CD4-positive, CD25-positive, alpha-beta regulatory T cell (primary cell): ENCODE data around the gene CFAP54. TPM values are rescaled to one million over a fixed set of nuclear protein-coding genes. Genes with fewer than 3 reads are reported as not detected.

Experiments used
- ATAC-seq, 2 donors: fragments of 150-1000 bp; cut with Tn5 transposase; one replicate each; pipeline ENCODE4 v1.10.0; 2021; ENCODE audit warnings: low read depth in 2 of 2, moderate number of reproducible peaks in 2 of 2, moderate library complexity in 1 of 2
- DNase-seq, 3 donors: peaks; one replicate each; pipeline versions ENCODE4 v3.0.0 to v3.0.0-alpha.2; 2012 to 2022; ENCODE audit warnings: mixed read lengths in 1 of 3
- H3K27ac ChIP-seq: one replicate; pipeline ENCODE4 v1.7.0; 2013; ENCODE audit warnings: mild to moderate bottlenecking, low read length; ENCODE audit not compliant: insufficient read depth, poor library complexity, severe bottlenecking
- H3K27me3 ChIP-seq: one replicate; pipeline ENCODE4 v1.7.0; 2013; ENCODE audit warnings: low read length; ENCODE audit not compliant: control insufficient read depth, insufficient read depth
- H3K36me3 ChIP-seq: one replicate; pipeline ENCODE4 v1.7.0; 2013; ENCODE audit warnings: mild to moderate bottlenecking, low read length, moderate library complexity; ENCODE audit not compliant: control insufficient read depth, insufficient read depth
- H3K4me1 ChIP-seq: 2 replicates; pipeline ENCODE4 v1.7.0; 2013; ENCODE audit warnings: mild to moderate bottlenecking, low read length; ENCODE audit not compliant: insufficient read depth, control insufficient read depth, poor library complexity, severe bottlenecking
- H3K4me3 ChIP-seq: one replicate; pipeline ENCODE4 v1.7.0; 2013; ENCODE audit warnings: low read depth, mild to moderate bottlenecking, low read length, moderate library complexity
- H3K9me3 ChIP-seq, 2 experiments: 1 replicate in 1 of 2; 2 replicates in 1 of 2; pipeline ENCODE4 v1.7.0; 2013; ENCODE audit warnings: low read length in 2 of 2, mild to moderate bottlenecking in 1 of 2, moderate library complexity in 1 of 2; ENCODE audit not compliant: control insufficient read depth in 2 of 2
- H3K27ac Mint-ChIP-seq, 3 donors: one replicate each; pipeline ENCODE4 v1.8.0; 2020 to 2022; ENCODE audit warnings: mild to moderate bottlenecking in 3 of 3, mixed read lengths in 3 of 3, moderate library complexity in 2 of 3
- H3K27me3 Mint-ChIP-seq: one replicate; pipeline ENCODE4 v1.8.0; 2022; ENCODE audit warnings: mild to moderate bottlenecking, mixed read lengths
- H3K36me3 Mint-ChIP-seq: one replicate; pipeline ENCODE4 v1.8.0; 2020; ENCODE audit warnings: mixed read lengths
- H3K4me1 Mint-ChIP-seq, 4 donors: one replicate each; pipeline ENCODE4 v1.8.0; 2020 to 2022; ENCODE audit warnings: mixed read lengths in 4 of 4, mild to moderate bottlenecking in 1 of 4
- H3K4me3 Mint-ChIP-seq, 4 donors: one replicate each; pipeline ENCODE4 v1.8.0; 2020 to 2022; ENCODE audit warnings: mild to moderate bottlenecking in 4 of 4, mixed read lengths in 4 of 4, moderate library complexity in 3 of 4
- H3K9me3 Mint-ChIP-seq, 7 donors: one replicate each; pipeline ENCODE4 v1.8.0; 2020 to 2022; ENCODE audit warnings: mixed read lengths in 7 of 7, mild to moderate bottlenecking in 3 of 7, moderate library complexity in 2 of 7
- polyA plus RNA-seq, 4 donors: library from polyadenylated mRNA; unstranded; fragments of 300-500 nt; fragmentation: Illumina TruSeq; gene quantifications; one replicate each; pipeline ENCODE4 v1.2.3, GENCODE V29; 2021
- total RNA-seq: library from RNA; stranded (reverse); gene quantifications from one replicate; pipeline ENCODE4 v1.2.3, GENCODE V29; 2022

CFAP54 gene
- total and polyA plus RNA-seq, 5 donors from 2014 or later: 0.07 to 0.32 (median 0.27) TPM; not detected in 2

GRCh38 chr12:96812153-96812552 lies 322.8 kb downstream of the CFAP54 start:
- ATAC-seq (no peak), DNase-seq (no peak)
- H3K4me3 Mint-ChIP-seq: no peak overlapping the region
- Histone ChIP-seq H3K4me3 (no peak overlapping the region), H3K4me1 (no peaks in the 10 kb centered on the region), H3K27ac (no peak overlapping the region), H3K27me3 (no peaks in the 10 kb centered on the region), H3K9me3 (no peaks in the 10 kb centered on the region), H3K36me3 (no peaks in the 10 kb centered on the region)
- H3K9me3 Mint-ChIP-seq: peaks cover 0 to 9% (median 3%) of the 10 kb centered on the region in 7 donors
- no peaks in the 10 kb centered on the region for H3K4me1 Mint-ChIP-seq
- no peaks in the 10 kb centered on the region for H3K36me3 Mint-ChIP-seq
- H3K27me3 Mint-ChIP-seq: no peaks in the 10 kb centered on the region
- no peak overlapping the region for H3K27ac Mint-ChIP-seq

GRCh38 chr12:96814200-96814599 lies 324.8 kb downstream of the CFAP54 start:
- H3K27me3 ChIP-seq: no peaks in the 10 kb centered on the region
- DNase-seq (no peak), ATAC-seq (no peak)
- H3K4me1 Mint-ChIP-seq: no peaks in the 10 kb centered on the region
- H3K27ac ChIP-seq: no peak overlapping the region
- H3K9me3 ChIP-seq: no peaks in the 10 kb centered on the region
- H3K4me3 Mint-ChIP-seq: no peak overlapping the region
- H3K9me3 Mint-ChIP-seq: peaks cover 0 to 9% (median 0%) of the 10 kb centered on the region in 7 donors
- H3K27me3 Mint-ChIP-seq: no peaks in the 10 kb centered on the region
- H3K4me1 ChIP-seq: no peaks in the 10 kb centered on the region
- no peaks in the 10 kb centered on the region for H3K36me3 Mint-ChIP-seq
- no peak overlapping the region for H3K4me3 ChIP-seq
- H3K27ac Mint-ChIP-seq: no peak overlapping the region
- H3K36me3 ChIP-seq: no peaks in the 10 kb centered on the region

- Mint-ChIP-seq H3K4me3 (no peak overlapping the region), H3K9me3 (peaks cover 0 to 2% (median 0%) of the 10 kb centered on the region in 7 donors), H3K4me1 (no peaks in the 10 kb centered on the region), H3K27ac (no peak overlapping the region), H3K27me3 (peaks cover 4% of the 10 kb centered on the region), H3K36me3 (no peaks in the 10 kb centered on the region)
- no peak for ATAC-seq
- DNase-seq: no peak
- H3K9me3 ChIP-seq: no peaks in the 10 kb centered on the region
- H3K4me3 ChIP-seq: no peak overlapping the region
- H3K27me3 ChIP-seq: no peaks in the 10 kb centered on the region
- no peaks in the 10 kb centered on the region for H3K4me1 ChIP-seq
- H3K36me3 ChIP-seq: no peaks in the 10 kb centered on the region
- H3K27ac ChIP-seq: no peak overlapping the region
Measured at GRCh38 chr12:96821592-96821991, 332.2 kb downstream of the CFAP54 start.

- Histone ChIP-seq H3K4me1 (no peaks in the 10 kb centered on the region), H3K27me3 (no peaks in the 10 kb centered on the region), H3K27ac (no peak overlapping the region), H3K4me3 (no peak overlapping the region), H3K36me3 (no peaks in the 10 kb centered on the region), H3K9me3 (no peaks in the 10 kb centered on the region)
- Mint-ChIP-seq H3K27me3 (peaks cover 4% of the 10 kb centered on the region), H3K9me3 (peaks cover 0 to 2% (median 0%) of the 10 kb centered on the region in 7 donors), H3K36me3 (no peaks in the 10 kb centered on the region), H3K27ac (no peak overlapping the region), H3K4me3 (no peak overlapping the region), H3K4me1 (no peaks in the 10 kb centered on the region)
- ATAC-seq (no peak), DNase-seq (no peak)
Measured at GRCh38 chr12:96822641-96823040, 333.3 kb downstream of the CFAP54 start.

GRCh38 chr12:96824074-96824837 lies 334.9 kb downstream of the CFAP54 start:
- Histone ChIP-seq H3K9me3 (no peaks in the 10 kb centered on the region), H3K4me1 (no peaks in the 10 kb centered on the region), H3K4me3 (no peak overlapping the region), H3K27me3 (no peaks in the 10 kb centered on the region), H3K36me3 (no peaks in the 10 kb centered on the region), H3K27ac (no peak overlapping the region)
- Mint-ChIP-seq H3K9me3 (peaks cover 0 to 2% (median 0%) of the 10 kb centered on the region in 7 donors), H3K36me3 (no peaks in the 10 kb centered on the region), H3K27ac (no peak overlapping the region), H3K4me3 (no peak overlapping the region), H3K4me1 (peaks cover 0 to 2% (median 0%) of the 10 kb centered on the region in 4 donors), H3K27me3 (peaks cover 4% of the 10 kb centered on the region)
- ATAC-seq: no peak
- peak in 1 of 3 donors; percentile 4 for DNase-seq

- Mint-ChIP-seq H3K36me3 (no peaks in the 10 kb centered on the region), H3K9me3 (peaks cover 0 to 1% (median 0%) of the 10 kb centered on the region in 7 donors), H3K27ac (no peak overlapping the region), H3K4me1 (peaks cover 0 to 2% (median 0%) of the 10 kb centered on the region in 4 donors), H3K27me3 (peaks cover 4% of the 10 kb centered on the region), H3K4me3 (no peak overlapping the region)
- Histone ChIP-seq H3K4me3 (no peak overlapping the region), H3K9me3 (no peaks in the 10 kb centered on the region), H3K27ac (no peak overlapping the region), H3K27me3 (no peaks in the 10 kb centered on the region), H3K4me1 (no peaks in the 10 kb centered on the region), H3K36me3 (no peaks in the 10 kb centered on the region)
- DNase-seq (peak in 1 of 3 donors; percentile 7), ATAC-seq (no peak)
Measured at GRCh38 chr12:96824838-96825236, 335.5 kb downstream of the CFAP54 start.

- H3K4me3 ChIP-seq: no peak overlapping the region
- H3K27me3 ChIP-seq: no peaks in the 10 kb centered on the region
- no peak for ATAC-seq
- no peaks in the 10 kb centered on the region for H3K9me3 ChIP-seq
- no peaks in the 10 kb centered on the region for H3K36me3 Mint-ChIP-seq
- H3K9me3 Mint-ChIP-seq: peaks cover 0 to 2% (median 0%) of the 10 kb centered on the region in 7 donors
- no peak overlapping the region for H3K4me3 Mint-ChIP-seq
- H3K27me3 Mint-ChIP-seq: no peaks in the 10 kb centered on the region
- H3K4me1 Mint-ChIP-seq: peaks cover 0 to 2% (median 0%) of the 10 kb centered on the region in 4 donors
- H3K4me1 ChIP-seq: no peaks in the 10 kb centered on the region
- H3K27ac ChIP-seq: no peak overlapping the region
- no peak overlapping the region for H3K27ac Mint-ChIP-seq
- DNase-seq: peak in 1 of 3 donors; percentile 25
- H3K36me3 ChIP-seq: no peaks in the 10 kb centered on the region
Measured at GRCh38 chr12:96828169-96828789, 338.9 kb downstream of the CFAP54 start.
